Endothelial cell of umbilical vein (primary cell): Measurements from ENCODE around the gene RPS17. TPM values are rescaled to one million over a fixed set of nuclear protein-coding genes. Genes with fewer than 3 reads are reported as not detected.

Source experiments
- BruUV-seq: library from RNA; stranded (reverse); fragments of 400-500 nt; replicated peaks from 2 replicates; lab custom pipeline; 2021; lab: Mats Ljungman, UMichigan
- CTCF ChIA-PET: fragments of 300-600, 350-600 bp; sonication (Branson Sonifier 250); formaldehyde crosslinking; loops from one replicate; lab custom pipeline; 2021; ENCODE audit warnings: antibody characterized with exemption, inconsistent platforms; lab: Charles Lee
- POLR2A ChIA-PET: fragments of 300-600, 350-600 bp; sonication (Branson Sonifier 250); formaldehyde crosslinking; loops from one replicate; lab custom pipeline; 2021; ENCODE audit warnings: antibody characterized with exemption, inconsistent platforms; lab: Charles Lee
- DNase-seq: peaks from one replicate; pipeline ENCODE4 v3.0.0-alpha.2; 2011; ENCODE audit warnings: low read depth, low spot score
- FAIRE-seq: peaks from 2 replicates; lab custom pipeline; 2011; peaks lifted over from hg19 to GRCh38; lab: Jason Lieb, UNC
- H2AFZ ChIP-seq: 2 replicates; pipeline ENCODE4 v1.6.0; 2012; ENCODE audit warnings: low read depth, low read length, control low read depth, inconsistent platforms
- H3K27ac ChIP-seq: 2 replicates; pipeline ENCODE4 v1.5.1; 2011; ENCODE audit warnings: low read depth, mild to moderate bottlenecking, control low read depth, low read length, moderate library complexity; ENCODE audit not compliant: insufficient read depth
- H3K27me3 ChIP-seq, 2 experiments: 2 replicates each; pipeline versions ENCODE4 v1.6.0 to v1.6.1; 2011; ENCODE audit warnings: low read length in 2 of 2, mixed read lengths in 1 of 2; ENCODE audit not compliant: control insufficient read depth in 2 of 2, insufficient read depth in 2 of 2
- H3K36me3 ChIP-seq, 2 experiments: 2 replicates in 1 of 2; 3 replicates in 1 of 2; pipeline ENCODE4 v1.5.1; 2011; ENCODE audit warnings: low read length in 2 of 2, mild to moderate bottlenecking in 1 of 2, moderate library complexity in 1 of 2; ENCODE audit not compliant: control insufficient read depth in 2 of 2, insufficient read depth in 2 of 2; ENCODE audit errors: extremely low read depth in 1 of 2
- H3K4me1 ChIP-seq: 3 replicates; pipeline ENCODE4 v1.5.1; 2011; ENCODE audit warnings: mild to moderate bottlenecking, low read length; ENCODE audit not compliant: control insufficient read depth, insufficient read depth; ENCODE audit errors: extremely low read depth
- H3K4me2 ChIP-seq: 2 replicates; pipeline ENCODE4 v1.6.1; 2011; ENCODE audit warnings: low read length, control low read depth, mixed read lengths; ENCODE audit not compliant: insufficient read depth
- H3K4me3 ChIP-seq, 3 experiments: fragments of 200-600 bp in 1 of 3; sonication (generic), shearing (Covaris generic) in 1 of 3; replicated peaks in 1 of 3; 2 replicates each; pipeline ENCODE4 v1.5.1; 2011 to 2016; ENCODE audit warnings: control low read depth in 3 of 3, low read length in 3 of 3, mild to moderate bottlenecking in 2 of 3, inconsistent platforms in 1 of 3, low read depth in 1 of 3, moderate library complexity in 1 of 3; ENCODE audit not compliant: insufficient read depth in 1 of 3
- H3K79me2 ChIP-seq: 2 replicates; pipeline ENCODE4 v1.6.0; 2012; ENCODE audit warnings: low read length, inconsistent platforms; ENCODE audit not compliant: control insufficient read depth, insufficient read depth
- H3K9ac ChIP-seq: replicated peaks from 2 replicates; pipeline ENCODE3; 2011; ENCODE audit warnings: low read length, control low read depth; ENCODE audit not compliant: insufficient read depth; ENCODE audit errors: extremely low read depth
- H3K9me1 ChIP-seq: replicated peaks from 3 replicates; pipeline ENCODE4 v1.6.0; 2011; ENCODE audit warnings: mild to moderate bottlenecking, low read length; ENCODE audit not compliant: control insufficient read depth, insufficient read depth; ENCODE audit errors: extremely low read depth
- H3K9me3 ChIP-seq: replicated peaks from 2 replicates; pipeline ENCODE4 v1.5.1; 2012; ENCODE audit warnings: low read length, inconsistent platforms; ENCODE audit not compliant: control insufficient read depth, insufficient read depth
- H4K20me1 ChIP-seq: replicated peaks from 2 replicates; pipeline ENCODE3; 2011; ENCODE audit warnings: mild to moderate bottlenecking, low read length; ENCODE audit not compliant: control insufficient read depth, insufficient read depth; ENCODE audit errors: extremely low read depth
- CTCF ChIP-seq, 2 donors: IDR thresholded peaks; 1 replicate in 1 of 2; 2 replicates in 1 of 2; pipeline ENCODE4 v1.5.1; 2011; ENCODE audit warnings: low read length in 2 of 2, mild to moderate bottlenecking in 2 of 2, moderate library complexity in 2 of 2, control low read depth in 1 of 2, inconsistent platforms in 1 of 2, low read depth in 1 of 2; ENCODE audit not compliant: insufficient read depth in 1 of 2; ENCODE audit errors: extremely low read depth in 1 of 2
- EZH2 ChIP-seq: IDR thresholded peaks from 2 replicates; pipeline ENCODE4 v1.6.1; 2012; ENCODE audit warnings: borderline replicate concordance, low read depth, mild to moderate bottlenecking, moderate library complexity, low read length, inconsistent platforms; ENCODE audit not compliant: severe bottlenecking
- FOS ChIP-seq: IDR thresholded peaks from 2 replicates; pipeline ENCODE4 v1.6.1; 2011; ENCODE audit warnings: mild to moderate bottlenecking, low read length, moderate library complexity, borderline replicate concordance; ENCODE audit not compliant: insufficient read depth
- GATA2 ChIP-seq: IDR thresholded peaks from 2 replicates; pipeline ENCODE4 v1.7.0; 2011; ENCODE audit warnings: low read depth, mild to moderate bottlenecking, moderate library complexity, mixed read lengths, low read length; ENCODE audit not compliant: insufficient read length, insufficient read depth
- JUN ChIP-seq: IDR thresholded peaks from 2 replicates; pipeline ENCODE4 v1.6.1; 2011; ENCODE audit warnings: borderline replicate concordance, low read depth; ENCODE audit not compliant: insufficient read length, insufficient read depth
- MAX ChIP-seq: IDR thresholded peaks from 2 replicates; pipeline ENCODE4 v1.6.1; 2011; ENCODE audit not compliant: insufficient read depth, insufficient read length
- MYC ChIP-seq: IDR thresholded peaks from one replicate; pipeline ENCODE4 v1.6.1; 2011; ENCODE audit warnings: mild to moderate bottlenecking, low read depth, low read length
- POLR2A ChIP-seq: IDR thresholded peaks from 2 replicates; pipeline ENCODE4 v1.6.1; 2012; ENCODE audit warnings: low read depth, mild to moderate bottlenecking, control low read depth, low read length
- POLR2AphosphoS5 ChIP-seq: IDR thresholded peaks from 2 replicates; pipeline ENCODE4 v1.6.1; 2012; ENCODE audit warnings: low read depth, mild to moderate bottlenecking, control low read depth, low read length, moderate library complexity; ENCODE audit not compliant: insufficient read depth
- dilution Hi-C: fragments of 300-500 bp; cut with MboI; formaldehyde crosslinking; loops from one replicate; pipeline ENCODE4 v1.15.0; 2019; ENCODE audit warnings: low sequenced_read_pairs; ENCODE audit not compliant: extremely low pct_ligation_motif_present
- intact Hi-C: fragments of 100-400 bp; cut with micrococcal nuclease; formaldehyde crosslinking; loops from one replicate; pipeline ENCODE4 v1.10.0; 2022
- polyA plus RNA-seq, 4 experiments: library from polyadenylated mRNA; depleted of rRNA in 3 of 4; stranded (reverse) in 3 of 4; unstranded in 1 of 4; fragments of >200 nt; gene quantifications; 2 replicates each; pipeline versions ENCODE4 v1.2.1 to v1.2.3, GENCODE V29; 2011 to 2012; ENCODE audit warnings: missing spikeins in 1 of 4
- total RNA-seq: library from RNA; stranded (reverse); gene quantifications from 2 replicates; pipeline ENCODE4 v1.2.3, GENCODE V29; 2021

The RPS17 gene
- total and polyA plus RNA-seq, 2 donors (not counting 3 experiments of a cell fraction or from before 2014, with no cell fraction given): 1,690 to 4,382 TPM

- DNase-seq (no peak), FAIRE-seq (no peak)
- H3K9me3 ChIP-seq: no peaks in the 10 kb centered on the region
- no peak overlapping the region for H3K9ac ChIP-seq
- peaks cover 4 to 14% of the 10 kb centered on the region in 2 experiments for H3K27me3 ChIP-seq
- H3K4me1 ChIP-seq: peaks cover 13% of the 10 kb centered on the region
- H4K20me1 ChIP-seq: no peaks in the 10 kb centered on the region
- no peak overlapping the region for H3K4me2 ChIP-seq
- CTCF ChIA-PET: interaction anchor here (1.0 to 1.1 kb wide), 2 partner anchors 12 to 443 kb away, joined by 3 read pairs; partner anchors contain the start of gene RAMAC
- peaks cover 21% of the 10 kb centered on the region for H3K79me2 ChIP-seq
- POLR2A ChIA-PET: no interaction called here
- BruUV-seq: no TSS peak
- intact Hi-C loops: loop anchor here (5.0 kb wide), 5 partner anchors 209 to 664 kb away; partner anchors contain the start of genes C15orf40, HDGFL3 and RAMAC
- peaks cover 2 to 5% of the 10 kb centered on the region in 2 experiments for H3K36me3 ChIP-seq
- dilution Hi-C loops: no loop called here
- H3K4me3 ChIP-seq: no peak overlapping the region
- H2AFZ ChIP-seq: no peak overlapping the region
- no peaks in the 10 kb centered on the region for H3K9me1 ChIP-seq
- no peak for TF ChIP-seq EZH2
- TF ChIP-seq MAX: no peak
- TF ChIP-seq JUN: no peak
- no peak for TF ChIP-seq GATA2
- TF ChIP-seq POLR2AphosphoS5: no peak
- TF ChIP-seq FOS: no peak
- TF ChIP-seq CTCF (IDR thresholded peaks at IDR 0.05; ENCODE audit: extremely low read depth in 1 of 2, insufficient read depth in 1 of 2, low read depth in 1 of 2, low read length in 2 of 2): no peak
- TF ChIP-seq MYC: no peak
- no peak for TF ChIP-seq POLR2A
- no peak overlapping the region for H3K27ac ChIP-seq
These were observed 2.9 kb upstream of the RPS17 start for GRCh38 chr15:82543160-82543559.
